ENCODE data around the gene ITPR1. TPM values are rescaled to one million over a fixed set of nuclear protein-coding genes. Genes with fewer than 3 reads are reported as not detected.

ITPR1 gene
- total RNA-seq, 1 donor from 2014 or later = 6.7 TPM

DNA sequence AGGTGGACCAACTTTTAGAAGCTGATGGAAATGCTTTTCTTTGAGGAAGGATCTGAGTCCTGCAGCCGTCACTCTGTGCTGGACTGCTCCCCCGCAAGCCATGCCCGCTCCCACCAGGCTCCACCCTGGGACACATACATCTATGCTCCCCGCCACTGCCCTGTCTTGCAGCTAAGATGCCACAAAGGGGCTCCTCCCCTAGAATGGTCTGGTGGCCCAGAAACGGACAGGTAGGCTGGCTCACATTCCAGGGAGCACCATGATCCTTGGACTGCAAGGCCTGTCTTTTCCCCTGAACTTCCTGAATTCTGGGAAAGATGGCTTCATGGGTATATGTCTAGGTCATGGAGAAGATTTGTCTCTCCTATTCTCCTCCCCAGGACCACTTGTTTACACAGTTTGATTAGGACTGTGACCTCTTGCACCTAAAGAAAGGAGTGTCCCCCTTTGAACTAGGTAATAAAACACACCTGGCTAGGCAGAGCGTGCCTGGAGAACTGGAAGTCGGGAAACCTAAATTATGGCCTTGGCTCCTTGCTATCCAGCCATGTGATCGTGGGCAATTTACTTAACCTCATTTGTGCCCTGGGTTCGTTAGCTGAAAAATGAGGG is 265.2 kb downstream of the ITPR1 start:
- FAIRE-seq = no peak
- TF ChIP-seq, protein P1, sequence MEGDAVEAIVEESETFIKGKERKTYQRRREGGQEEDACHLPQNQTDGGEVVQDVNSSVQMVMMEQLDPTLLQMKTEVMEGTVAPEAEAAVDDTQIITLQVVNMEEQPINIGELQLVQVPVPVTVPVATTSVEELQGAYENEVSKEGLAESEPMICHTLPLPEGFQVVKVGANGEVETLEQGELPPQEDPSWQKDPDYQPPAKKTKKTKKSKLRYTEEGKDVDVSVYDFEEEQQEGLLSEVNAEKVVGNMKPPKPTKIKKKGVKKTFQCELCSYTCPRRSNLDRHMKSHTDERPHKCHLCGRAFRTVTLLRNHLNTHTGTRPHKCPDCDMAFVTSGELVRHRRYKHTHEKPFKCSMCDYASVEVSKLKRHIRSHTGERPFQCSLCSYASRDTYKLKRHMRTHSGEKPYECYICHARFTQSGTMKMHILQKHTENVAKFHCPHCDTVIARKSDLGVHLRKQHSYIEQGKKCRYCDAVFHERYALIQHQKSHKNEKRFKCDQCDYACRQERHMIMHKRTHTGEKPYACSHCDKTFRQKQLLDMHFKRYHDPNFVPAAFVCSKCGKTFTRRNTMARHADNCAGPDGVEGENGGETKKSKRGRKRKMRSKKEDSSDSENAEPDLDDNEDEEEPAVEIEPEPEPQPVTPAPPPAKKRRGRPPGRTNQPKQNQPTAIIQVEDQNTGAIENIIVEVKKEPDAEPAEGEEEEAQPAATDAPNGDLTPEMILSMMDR (IDR thresholded peaks at IDR 0.05; ENCODE audit: insufficient read depth, low read depth, low read length) = no peak
- no peak for TF ChIP-seq EZH2 (IDR thresholded peaks at IDR 0.05; ENCODE audit: insufficient read depth, low read length)
- DNase-seq (ENCODE audit: low read depth) = no peak
- H2AFZ ChIP-seq (ENCODE audit: low read depth, low read length) = no peak overlapping the region
- no peak overlapping the region for H3K27ac Mint-ChIP-seq (ENCODE audit: unreplicated experiment)
- no peaks in the 10 kb centered on the region for H3K79me2 ChIP-seq (ENCODE audit: insufficient read depth, low read length)
- H3K27ac ChIP-seq (ENCODE audit: low read depth, low read length) = no peak overlapping the region
- H3K4me1 ChIP-seq (ENCODE audit: insufficient read depth, low read length) = no peaks in the 10 kb centered on the region
- peaks cover 7% of the 10 kb centered on the region for H3K4me1 Mint-ChIP-seq (ENCODE audit: low read depth, unreplicated experiment)
- H3K9ac ChIP-seq (ENCODE audit: low read length) = no peak overlapping the region
- H3K36me3 ChIP-seq (ENCODE audit: insufficient read depth, low read length) = no peaks in the 10 kb centered on the region
- peaks cover 5% of the 10 kb centered on the region for H3K9me3 Mint-ChIP-seq (ENCODE audit: unreplicated experiment)
- no peak overlapping the region for H3K4me2 ChIP-seq (ENCODE audit: low read length)
- H3K36me3 Mint-ChIP-seq (ENCODE audit: low read depth, unreplicated experiment) = peaks cover 12% of the 10 kb centered on the region
- H3K27me3 Mint-ChIP-seq (ENCODE audit: low read depth, unreplicated experiment) = peaks cover 4% of the 10 kb centered on the region
- H3K4me3 ChIP-seq (ENCODE audit: insufficient read depth, low read depth, low read length) = no peak overlapping the region
- H3K4me3 Mint-ChIP-seq (ENCODE audit: unreplicated experiment) = no peak overlapping the region
- H3K9me3 ChIP-seq (ENCODE audit: insufficient read depth, low read depth, low read length) = no peaks in the 10 kb centered on the region
- H4K20me1 ChIP-seq (ENCODE audit: insufficient read depth, low read length) = no peaks in the 10 kb centered on the region
- H3K27me3 ChIP-seq (ENCODE audit: insufficient read depth, low read length) = peaks cover 4% of the 10 kb centered on the region

GRCh38 chr3:4758957-4759656 is 266.0 kb downstream of the ITPR1 start:
- Histone ChIP-seq H3K4me3 (ENCODE audit: insufficient read depth, low read depth, low read length) (no peak overlapping the region), H2AFZ (ENCODE audit: low read depth, low read length) (no peak overlapping the region), H3K36me3 (ENCODE audit: insufficient read depth, low read length) (no peaks in the 10 kb centered on the region), H3K9me3 (ENCODE audit: insufficient read depth, low read depth, low read length) (no peaks in the 10 kb centered on the region), H3K27me3 (ENCODE audit: insufficient read depth, low read length) (peaks cover 4% of the 10 kb centered on the region), H3K27ac (ENCODE audit: low read depth, low read length) (no peak overlapping the region), H4K20me1 (ENCODE audit: insufficient read depth, low read length) (no peaks in the 10 kb centered on the region), H3K4me2 (ENCODE audit: low read length) (no peak overlapping the region), H3K4me1 (ENCODE audit: insufficient read depth, low read length) (no peaks in the 10 kb centered on the region), H3K9ac (ENCODE audit: low read length) (no peak overlapping the region), H3K79me2 (ENCODE audit: insufficient read depth, low read length) (no peaks in the 10 kb centered on the region)
- no peak for TF ChIP-seq EZH2 (IDR thresholded peaks at IDR 0.05; ENCODE audit: insufficient read depth, low read length)
- TF ChIP-seq, protein P1 (IDR thresholded peaks at IDR 0.05; ENCODE audit: insufficient read depth, low read depth, low read length) = no peak
- Mint-ChIP-seq H3K4me1 (ENCODE audit: low read depth, unreplicated experiment) (peaks cover 7% of the 10 kb centered on the region), H3K36me3 (ENCODE audit: low read depth, unreplicated experiment) (peaks cover 14% of the 10 kb centered on the region), H3K4me3 (ENCODE audit: unreplicated experiment) (no peak overlapping the region), H3K27ac (ENCODE audit: unreplicated experiment) (no peak overlapping the region), H3K27me3 (ENCODE audit: low read depth, unreplicated experiment) (peaks cover 3% of the 10 kb centered on the region), H3K9me3 (ENCODE audit: unreplicated experiment) (peaks cover 4% of the 10 kb centered on the region)
- no peak for DNase-seq (ENCODE audit: low read depth)
- FAIRE-seq = no peak
